Suppressor macrophage treated with lipopolysaccharide for 1 hour (primary cell): ENCODE measurements around the gene MAJIN.
A peak's percentile ranks its signal among the peaks of the same experiment; 100 is the strongest.

Experiments used
- DNase-seq, 3 donors: peaks; one replicate each; pipeline ENCODE4 v3.0.0-alpha.2; 2020 to 2022

The MAJIN gene

GRCh38 chr11:64910451-64911093 lies 61.3 kb downstream of the MAJIN start:
- no peak for DNase-seq

- DNase-seq = no peak
Measured at GRCh38 chr11:64909653-64910343, 62.1 kb downstream of the MAJIN start.

- DNase-seq = no peak
Measured at GRCh38 chr11:64908766-64909165, 63.1 kb downstream of the MAJIN start.

GRCh38 chr11:64906314-64906635 lies 65.6 kb downstream of the MAJIN start:
- DNase-seq = no peak

GRCh38 chr11:64905516-64906313 lies 66.2 kb downstream of the MAJIN start:
- no peak for DNase-seq

- no peak for DNase-seq
Measured at GRCh38 chr11:64903291-64903833, 68.5 kb downstream of the MAJIN start.

GRCh38 chr11:64902102-64902900 lies 69.6 kb downstream of the MAJIN start:
- DNase-seq = no peak

GRCh38 chr11:64900774-64901173 lies 71.1 kb downstream of the MAJIN start:
- DNase-seq = no peak

- peak; percentile 57 to 58 (median 57) for DNase-seq
Measured at GRCh38 chr11:64900263-64900678, 71.6 kb downstream of the MAJIN start.

- no peak for DNase-seq
Measured at GRCh38 chr11:64898541-64898940, 73.4 kb downstream of the MAJIN start.

GRCh38 chr11:64898076-64898445 lies 73.8 kb downstream of the MAJIN start:
- no peak for DNase-seq

- DNase-seq = no peak
Measured at GRCh38 chr11:64897381-64898075, 74.4 kb downstream of the MAJIN start.

- no peak for DNase-seq
Measured at GRCh38 chr11:64896448-64897022, 75.4 kb downstream of the MAJIN start.

- DNase-seq = no peak
Measured at GRCh38 chr11:64894812-64895452, 77.0 kb downstream of the MAJIN start.

GRCh38 chr11:64894070-64894811 lies 77.7 kb downstream of the MAJIN start:
- DNase-seq = peak; percentile 88 to 97 (median 94)

- no peak for DNase-seq
Measured at GRCh38 chr11:64893194-64894069, 78.5 kb downstream of the MAJIN start.

- no peak for DNase-seq
Measured at GRCh38 chr11:64892838-64893193, 79.1 kb downstream of the MAJIN start.

- DNase-seq = no peak
Measured at GRCh38 chr11:64892411-64892831, 79.5 kb downstream of the MAJIN start.

GRCh38 chr11:64891880-64892279 lies 80.0 kb downstream of the MAJIN start:
- no peak for DNase-seq
